HepG2 (cell line): ENCODE results near the gene NCAPD2. TPM values are rescaled to one million over a fixed set of nuclear protein-coding genes. Genes with fewer than 3 reads are reported as not detected.
A peak's percentile ranks its signal among the peaks of the same experiment; 100 is the strongest.

Experiments
- GATAD1 ChIP-seq: IDR thresholded peaks from 2 replicates; pipeline ENCODE4 v1.6.1; 2016; ENCODE audit warnings: missing genetic modification reagents, missing compliant biosample characterization
- ISL2 ChIP-seq: sonication (generic); formaldehyde crosslinking; IDR thresholded peaks from 2 replicates; pipeline ENCODE4 v1.5.0; 2020; ENCODE audit warnings: missing genetic modification reagents
- MEIS2 ChIP-seq: sonication (generic); formaldehyde crosslinking; IDR thresholded peaks from 2 replicates; pipeline ENCODE4 v1.9.0; 2021; ENCODE audit warnings: mild to moderate bottlenecking, missing genetic modification reagents
- NFIC ChIP-seq: IDR thresholded peaks from 2 replicates; pipeline ENCODE4 v1.6.1; 2012; ENCODE audit warnings: mild to moderate bottlenecking, low read length, inconsistent platforms
- POLR2AphosphoS5 ChIP-seq: IDR thresholded peaks from 2 replicates; pipeline ENCODE4 v1.6.1; 2012; ENCODE audit warnings: low read depth, low read length
- RAD51 ChIP-seq: fragments of 450-650 bp; IDR thresholded peaks from 2 replicates; pipeline ENCODE4 v1.6.1; 2016; ENCODE audit warnings: borderline replicate concordance
- REL ChIP-seq: sonication (generic); formaldehyde crosslinking; conservative IDR thresholded peaks from 2 replicates; pipeline ENCODE4 v1.8.0; 2022; ENCODE audit warnings: mild to moderate bottlenecking, missing genetic modification reagents, moderate library complexity
- TEAD2 ChIP-seq: sonication (generic); formaldehyde crosslinking; IDR thresholded peaks from 2 replicates; pipeline ENCODE4 v1.9.0; 2021; ENCODE audit warnings: missing genetic modification reagents
- TGIF2 ChIP-seq: IDR thresholded peaks from 2 replicates; pipeline ENCODE4 v1.6.1; 2016; ENCODE audit warnings: control low read depth, missing compliant biosample characterization
- ZBTB3 ChIP-seq: sonication (generic); formaldehyde crosslinking; IDR thresholded peaks from 2 replicates; pipeline ENCODE4 v1.4.0; 2020; ENCODE audit warnings: low read depth, mild to moderate bottlenecking, moderate library complexity, missing genetic modification reagents, borderline replicate concordance
- ZC3H4 ChIP-seq: sonication (generic); formaldehyde crosslinking; IDR thresholded peaks from 2 replicates; pipeline ENCODE4 v1.4.0; 2020; ENCODE audit warnings: missing genetic modification reagents, borderline replicate concordance
- ZNF251 ChIP-seq: sonication (generic); formaldehyde crosslinking; IDR thresholded peaks from 2 replicates; pipeline ENCODE4 v1.9.0; 2021; ENCODE audit warnings: mild to moderate bottlenecking, missing genetic modification reagents
- ZSCAN21 ChIP-seq: sonication (generic); formaldehyde crosslinking; IDR thresholded peaks from 2 replicates; pipeline ENCODE4 v1.8.0; 2022; ENCODE audit warnings: mild to moderate bottlenecking, missing genetic modification reagents, moderate library complexity, borderline replicate concordance
- polyA plus RNA-seq, 8 experiments: library from polyadenylated mRNA; depleted of rRNA in 3 of 8; stranded (reverse) in 7 of 8; unstranded in 1 of 8; fragments of >200 nt; fragmentation: Illumina TruSeq in 4 of 8; extraction: Trizol in 4 of 8; gene quantifications; 2 replicates each; pipeline versions ENCODE4 v1.2.1 to v1.2.3, GENCODE V29; 2011 to 2016; ENCODE audit warnings: low read depth in 4 of 8, missing spikeins in 1 of 8, mixed read lengths in 1 of 8; ENCODE audit not compliant: insufficient read depth in 1 of 8
- total RNA-seq, 5 experiments: library from RNA; depleted of rRNA; stranded (reverse); fragments of >200 nt; fragmentation: Illumina TruSeq; extraction: Trizol; gene quantifications; 2 replicates each; pipeline ENCODE4 v1.2.3, GENCODE V29; 2016; ENCODE audit warnings: low read depth in 1 of 5
- TF ChIP-seq, protein P1 (sequence below): IDR thresholded peaks from 2 replicates; pipeline ENCODE4 v1.6.1; 2016; ENCODE audit warnings: low read depth, control low read depth
- TF ChIP-seq, protein P2 (sequence below): sonication (generic); formaldehyde crosslinking; IDR thresholded peaks from 2 replicates; pipeline ENCODE4 v1.4.0; 2020; ENCODE audit warnings: missing genetic modification reagents
- TF ChIP-seq, protein P3 (sequence below): sonication (generic); formaldehyde crosslinking; IDR thresholded peaks from 2 replicates; pipeline ENCODE4 v1.4.0; 2020; ENCODE audit warnings: mild to moderate bottlenecking, missing genetic modification reagents
- TF ChIP-seq, protein P4 (sequence below): sonication (generic); formaldehyde crosslinking; IDR thresholded peaks from 2 replicates; pipeline ENCODE4 v1.4.0; 2020; ENCODE audit warnings: missing genetic modification reagents
- TF ChIP-seq, protein P5 (sequence below): IDR thresholded peaks from 2 replicates; pipeline ENCODE4 v1.6.1; 2016; ENCODE audit warnings: low read depth
- TF ChIP-seq, protein P6 (sequence below): sonication (generic); formaldehyde crosslinking; IDR thresholded peaks from 2 replicates; pipeline ENCODE4 v1.4.0; 2020; ENCODE audit warnings: missing genetic modification reagents

Gene NCAPD2
- total and polyA plus RNA-seq, 2 of the 13 experiments (the other 11 are each of a cell fraction or from before 2014, with no cell fraction given) = 51.1 to 65.6 TPM

DNA sequence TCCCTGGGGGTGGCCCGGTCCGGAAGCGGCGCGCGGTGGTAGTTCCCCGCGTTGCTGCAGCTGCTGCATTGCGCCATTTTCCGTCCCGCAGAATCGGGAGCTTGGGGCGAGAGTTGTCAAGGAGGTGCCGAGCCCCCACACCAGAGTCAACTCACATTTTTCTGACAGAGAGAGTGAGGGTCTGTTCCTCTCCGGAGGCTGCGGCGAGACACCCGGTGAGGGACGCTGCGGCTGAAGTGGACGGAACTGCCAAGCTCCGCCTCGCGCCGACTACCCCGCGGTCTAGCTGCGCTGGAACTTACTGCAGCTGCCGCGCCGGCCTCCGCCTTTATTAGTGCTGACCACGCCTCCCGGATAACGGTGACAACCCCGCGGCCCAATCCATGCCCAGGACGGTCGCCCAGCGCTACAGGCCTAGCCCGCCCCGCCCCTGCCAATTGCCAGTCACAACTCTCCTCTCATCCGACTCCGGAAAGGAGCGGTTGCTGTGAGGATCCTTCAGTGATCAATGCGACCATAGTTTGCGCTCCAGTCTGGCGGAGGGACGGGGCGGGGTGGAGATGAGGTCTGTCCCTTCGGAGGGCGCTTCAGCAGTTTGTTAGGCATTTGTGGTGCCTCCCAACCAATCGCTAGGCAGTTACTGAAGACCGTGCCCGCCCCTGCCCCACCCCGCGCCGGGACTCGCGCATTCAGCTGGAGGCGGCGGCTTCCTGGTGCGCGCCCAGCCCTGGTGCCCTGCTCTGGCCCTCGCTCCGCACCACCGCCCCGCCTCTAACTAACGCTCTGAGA lies 23.3 kb upstream of the NCAPD2 start, which contains the start of gene VAMP1 (continued):
- TF ChIP-seq, protein P1, sequence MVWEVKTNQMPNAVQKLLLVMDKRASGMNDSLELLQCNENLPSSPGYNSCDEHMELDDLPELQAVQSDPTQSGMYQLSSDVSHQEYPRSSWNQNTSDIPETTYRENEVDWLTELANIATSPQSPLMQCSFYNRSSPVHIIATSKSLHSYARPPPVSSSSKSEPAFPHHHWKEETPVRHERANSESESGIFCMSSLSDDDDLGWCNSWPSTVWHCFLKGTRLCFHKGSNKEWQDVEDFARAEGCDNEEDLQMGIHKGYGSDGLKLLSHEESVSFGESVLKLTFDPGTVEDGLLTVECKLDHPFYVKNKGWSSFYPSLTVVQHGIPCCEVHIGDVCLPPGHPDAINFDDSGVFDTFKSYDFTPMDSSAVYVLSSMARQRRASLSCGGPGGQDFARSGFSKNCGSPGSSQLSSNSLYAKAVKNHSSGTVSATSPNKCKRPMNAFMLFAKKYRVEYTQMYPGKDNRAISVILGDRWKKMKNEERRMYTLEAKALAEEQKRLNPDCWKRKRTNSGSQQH (CRISPR knock-in tag) = peak; percentile 46; the same call in 1 of the 2 replicates
- TF ChIP-seq, protein P2, sequence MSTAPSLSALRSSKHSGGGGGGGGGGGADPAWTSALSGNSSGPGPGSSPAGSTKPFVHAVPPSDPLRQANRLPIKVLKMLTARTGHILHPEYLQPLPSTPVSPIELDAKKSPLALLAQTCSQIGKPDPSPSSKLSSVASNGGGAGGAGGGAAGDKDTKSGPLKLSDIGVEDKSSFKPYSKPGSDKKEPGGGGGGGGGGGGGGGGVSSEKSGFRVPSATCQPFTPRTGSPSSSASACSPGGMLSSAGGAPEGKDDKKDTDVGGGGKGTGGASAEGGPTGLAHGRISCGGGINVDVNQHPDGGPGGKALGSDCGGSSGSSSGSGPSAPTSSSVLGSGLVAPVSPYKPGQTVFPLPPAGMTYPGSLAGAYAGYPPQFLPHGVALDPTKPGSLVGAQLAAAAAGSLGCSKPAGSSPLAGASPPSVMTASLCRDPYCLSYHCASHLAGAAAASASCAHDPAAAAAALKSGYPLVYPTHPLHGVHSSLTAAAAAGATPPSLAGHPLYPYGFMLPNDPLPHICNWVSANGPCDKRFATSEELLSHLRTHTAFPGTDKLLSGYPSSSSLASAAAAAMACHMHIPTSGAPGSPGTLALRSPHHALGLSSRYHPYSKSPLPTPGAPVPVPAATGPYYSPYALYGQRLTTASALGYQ (CRISPR knock-in tag) = no peak
- TF ChIP-seq ZC3H4 = peak; percentile 59; the same call in 1 of the 2 replicates
- TF ChIP-seq MEIS2 (CRISPR knock-in tag) = peak; percentile 33; the same call in 1 of the 2 replicates
- TF ChIP-seq TGIF2 (CRISPR knock-in tag) = peak; percentile 62
- TF ChIP-seq, protein P3, sequence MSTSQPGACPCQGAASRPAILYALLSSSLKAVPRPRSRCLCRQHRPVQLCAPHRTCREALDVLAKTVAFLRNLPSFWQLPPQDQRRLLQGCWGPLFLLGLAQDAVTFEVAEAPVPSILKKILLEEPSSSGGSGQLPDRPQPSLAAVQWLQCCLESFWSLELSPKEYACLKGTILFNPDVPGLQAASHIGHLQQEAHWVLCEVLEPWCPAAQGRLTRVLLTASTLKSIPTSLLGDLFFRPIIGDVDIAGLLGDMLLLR = peak; percentile 78; the same call in 1 of the 2 replicates
- peak; percentile 35; the same call in 1 of the 2 replicates for TF ChIP-seq GATAD1
- TF ChIP-seq NFIC = no peak
- no peak for TF ChIP-seq RAD51
- no peak for TF ChIP-seq REL
- peak; percentile 98 for TF ChIP-seq POLR2AphosphoS5
- peak; percentile 89 for TF ChIP-seq ZSCAN21 (CRISPR knock-in tag)
- TF ChIP-seq, protein P4, sequence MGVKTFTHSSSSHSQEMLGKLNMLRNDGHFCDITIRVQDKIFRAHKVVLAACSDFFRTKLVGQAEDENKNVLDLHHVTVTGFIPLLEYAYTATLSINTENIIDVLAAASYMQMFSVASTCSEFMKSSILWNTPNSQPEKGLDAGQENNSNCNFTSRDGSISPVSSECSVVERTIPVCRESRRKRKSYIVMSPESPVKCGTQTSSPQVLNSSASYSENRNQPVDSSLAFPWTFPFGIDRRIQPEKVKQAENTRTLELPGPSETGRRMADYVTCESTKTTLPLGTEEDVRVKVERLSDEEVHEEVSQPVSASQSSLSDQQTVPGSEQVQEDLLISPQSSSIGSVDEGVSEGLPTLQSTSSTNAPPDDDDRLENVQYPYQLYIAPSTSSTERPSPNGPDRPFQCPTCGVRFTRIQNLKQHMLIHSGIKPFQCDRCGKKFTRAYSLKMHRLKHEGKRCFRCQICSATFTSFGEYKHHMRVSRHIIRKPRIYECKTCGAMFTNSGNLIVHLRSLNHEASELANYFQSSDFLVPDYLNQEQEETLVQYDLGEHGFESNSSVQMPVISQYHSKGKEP (CRISPR knock-in tag) = no peak
- peak; percentile 29; the same call in 1 of the 2 replicates for TF ChIP-seq ISL2
- no peak for TF ChIP-seq TEAD2 (CRISPR knock-in tag)
- no peak for TF ChIP-seq ZBTB3 (CRISPR knock-in tag)
- TF ChIP-seq, protein P5, sequence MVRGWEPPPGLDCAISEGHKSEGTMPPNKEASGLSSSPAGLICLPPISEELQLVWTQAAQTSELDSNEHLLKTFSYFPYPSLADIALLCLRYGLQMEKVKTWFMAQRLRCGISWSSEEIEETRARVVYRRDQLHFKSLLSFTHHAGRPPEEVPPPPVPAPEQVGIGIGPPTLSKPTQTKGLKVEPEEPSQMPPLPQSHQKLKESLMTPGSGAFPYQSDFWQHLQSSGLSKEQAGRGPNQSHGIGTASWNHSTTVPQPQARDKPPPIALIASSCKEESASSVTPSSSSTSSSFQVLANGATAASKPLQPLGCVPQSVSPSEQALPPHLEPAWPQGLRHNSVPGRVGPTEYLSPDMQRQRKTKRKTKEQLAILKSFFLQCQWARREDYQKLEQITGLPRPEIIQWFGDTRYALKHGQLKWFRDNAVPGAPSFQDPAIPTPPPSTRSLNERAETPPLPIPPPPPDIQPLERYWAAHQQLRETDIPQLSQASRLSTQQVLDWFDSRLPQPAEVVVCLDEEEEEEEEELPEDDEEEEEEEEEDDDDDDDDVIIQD (CRISPR knock-in tag) = peak; percentile 66; the same call in 1 of the 2 replicates
- TF ChIP-seq, protein P6, sequence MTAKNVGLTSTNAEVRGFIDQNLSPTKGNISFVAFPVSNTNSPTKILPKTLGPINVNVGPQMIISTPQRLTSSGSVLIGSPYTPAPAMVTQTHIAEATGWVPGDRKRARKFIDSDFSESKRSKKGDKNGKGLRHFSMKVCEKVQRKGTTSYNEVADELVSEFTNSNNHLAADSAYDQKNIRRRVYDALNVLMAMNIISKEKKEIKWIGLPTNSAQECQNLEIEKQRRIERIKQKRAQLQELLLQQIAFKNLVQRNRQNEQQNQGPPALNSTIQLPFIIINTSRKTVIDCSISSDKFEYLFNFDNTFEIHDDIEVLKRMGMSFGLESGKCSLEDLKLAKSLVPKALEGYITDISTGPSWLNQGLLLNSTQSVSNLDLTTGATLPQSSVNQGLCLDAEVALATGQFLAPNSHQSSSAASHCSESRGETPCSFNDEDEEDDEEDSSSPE (CRISPR knock-in tag) = peak; percentile 72
- no peak for TF ChIP-seq ZNF251
